ENCODE data around the gene HPSE2. TPM values are rescaled to one million over a fixed set of nuclear protein-coding genes. Genes with fewer than 3 reads are reported as not detected.
"Not testable (repeated sequence)": the region's sequence is repeated elsewhere in the genome, so short reads cannot be mapped to it uniquely, and the experiment has no call there.

Gene HPSE2
- total RNA-seq, 1 donor from 2014 or later: not detected

DNA sequence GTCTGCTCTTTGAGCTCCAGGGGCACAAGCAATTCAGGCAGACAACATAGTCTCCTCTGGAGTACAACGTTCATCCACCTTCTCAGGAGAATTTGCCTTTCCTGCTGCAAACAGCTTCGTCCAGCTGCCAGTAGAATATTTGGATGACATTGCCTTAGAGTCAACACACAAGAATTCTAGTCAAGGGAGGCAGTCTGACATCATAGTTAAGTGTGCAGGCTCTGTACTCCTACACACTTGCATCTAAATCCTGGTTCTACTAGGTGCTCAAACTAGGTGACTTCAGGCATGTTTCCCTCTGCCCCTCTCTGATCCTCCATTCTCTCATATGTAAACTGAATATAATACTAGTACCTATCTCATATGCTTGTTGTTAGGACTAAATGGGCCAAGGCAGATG is 314.8 kb downstream of the HPSE2 start:
- Mint-ChIP-seq H3K4me3 (ENCODE audit: low read depth) (no peak overlapping the region), H3K36me3 (ENCODE audit: low read depth) (no peaks in the 10 kb centered on the region), H3K4me1 (ENCODE audit: low read depth) (no peaks in the 10 kb centered on the region), H3K9me3 (no peaks in the 10 kb centered on the region), H3K27me3 (ENCODE audit: low read depth) (no peaks in the 10 kb centered on the region), H3K27ac (no peak overlapping the region)
- DNase-seq (ENCODE audit: low spot score): no peak
- intact Hi-C loops (cut with micrococcal nuclease): no loop called here

GRCh38 chr10:98920360-98920759 is 315.3 kb downstream of the HPSE2 start:
- Mint-ChIP-seq H3K9me3 (no peaks in the 10 kb centered on the region), H3K4me3 (ENCODE audit: low read depth) (no peak overlapping the region), H3K36me3 (ENCODE audit: low read depth) (no peaks in the 10 kb centered on the region), H3K4me1 (ENCODE audit: low read depth) (no peaks in the 10 kb centered on the region), H3K27ac (no peak overlapping the region), H3K27me3 (ENCODE audit: low read depth) (no peaks in the 10 kb centered on the region)
- DNase-seq (ENCODE audit: low spot score): no peak
- intact Hi-C loops (cut with micrococcal nuclease): no loop called here

DNA sequence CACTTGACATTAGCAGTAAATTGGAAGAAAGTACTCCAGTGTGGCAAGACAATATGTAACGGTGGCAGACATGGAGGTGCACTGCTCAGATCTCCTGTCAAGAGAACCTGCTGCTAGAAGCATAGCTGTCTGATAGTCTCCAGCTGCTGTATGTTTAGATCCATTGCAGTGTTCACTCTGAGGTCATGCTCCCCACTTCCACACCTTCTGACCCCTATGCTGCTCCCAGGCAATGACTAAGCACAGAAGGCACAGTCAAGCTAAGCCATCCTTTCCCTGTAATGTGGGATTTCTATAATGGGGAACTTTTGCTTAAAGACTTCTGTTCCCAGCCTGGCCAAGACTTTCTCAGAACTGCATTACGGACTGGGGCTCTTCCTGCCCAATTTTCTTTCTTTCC is 315.8 kb downstream of the HPSE2 start:
- Mint-ChIP-seq H3K27ac (no peak overlapping the region), H3K27me3 (ENCODE audit: low read depth) (no peaks in the 10 kb centered on the region), H3K9me3 (no peaks in the 10 kb centered on the region), H3K36me3 (ENCODE audit: low read depth) (no peaks in the 10 kb centered on the region), H3K4me1 (ENCODE audit: low read depth) (no peaks in the 10 kb centered on the region), H3K4me3 (ENCODE audit: low read depth) (no peak overlapping the region)
- no peak for DNase-seq (ENCODE audit: low spot score)
- intact Hi-C loops (cut with micrococcal nuclease): no loop called here

- Mint-ChIP-seq H3K27me3 (ENCODE audit: low read depth) (no peaks in the 10 kb centered on the region), H3K27ac (no peak overlapping the region), H3K9me3 (no peaks in the 10 kb centered on the region), H3K4me1 (ENCODE audit: low read depth) (no peaks in the 10 kb centered on the region), H3K4me3 (ENCODE audit: low read depth) (no peak overlapping the region), H3K36me3 (ENCODE audit: low read depth) (no peaks in the 10 kb centered on the region)
- DNase-seq (ENCODE audit: low spot score): no peak
- intact Hi-C loops (cut with micrococcal nuclease): no loop called here
Observed at GRCh38 chr10:98917828-98918227, 317.8 kb downstream of the HPSE2 start.

DNA sequence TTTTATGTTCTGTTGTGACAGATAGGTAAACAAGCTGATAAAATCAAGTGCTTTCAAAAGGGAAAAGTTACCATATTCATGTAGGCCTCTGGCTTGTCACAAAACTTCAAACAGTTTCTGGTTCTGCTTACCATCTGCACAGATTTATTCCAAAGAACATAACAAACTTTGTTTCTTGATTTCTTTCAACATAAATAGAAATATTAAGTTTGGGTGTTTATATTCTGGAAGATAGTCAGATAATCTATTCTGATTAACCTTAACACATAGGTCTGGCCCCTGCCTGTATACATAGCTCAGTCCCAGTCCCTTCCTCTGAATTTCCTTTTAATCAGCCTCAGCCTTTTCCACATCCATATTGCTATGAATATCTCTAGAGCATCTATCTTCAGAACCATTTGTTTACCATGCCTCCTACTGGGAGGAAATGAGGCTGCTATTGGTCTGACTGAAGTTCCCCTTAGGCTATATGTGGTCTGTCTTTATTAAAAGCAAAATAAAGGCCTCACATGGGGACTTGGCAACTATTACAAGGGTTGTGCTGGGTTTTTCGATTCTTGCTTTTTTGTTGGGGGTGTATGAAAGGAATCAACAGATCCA is 319.0 kb downstream of the HPSE2 start:
- no peak for DNase-seq (ENCODE audit: low spot score)
- Mint-ChIP-seq H3K9me3 (no peaks in the 10 kb centered on the region), H3K4me3 (ENCODE audit: low read depth) (no peak overlapping the region), H3K4me1 (ENCODE audit: low read depth) (no peaks in the 10 kb centered on the region), H3K27ac (no peak overlapping the region), H3K27me3 (ENCODE audit: low read depth) (no peaks in the 10 kb centered on the region), H3K36me3 (ENCODE audit: low read depth) (no peaks in the 10 kb centered on the region)
- intact Hi-C loops (cut with micrococcal nuclease): no loop called here

DNA sequence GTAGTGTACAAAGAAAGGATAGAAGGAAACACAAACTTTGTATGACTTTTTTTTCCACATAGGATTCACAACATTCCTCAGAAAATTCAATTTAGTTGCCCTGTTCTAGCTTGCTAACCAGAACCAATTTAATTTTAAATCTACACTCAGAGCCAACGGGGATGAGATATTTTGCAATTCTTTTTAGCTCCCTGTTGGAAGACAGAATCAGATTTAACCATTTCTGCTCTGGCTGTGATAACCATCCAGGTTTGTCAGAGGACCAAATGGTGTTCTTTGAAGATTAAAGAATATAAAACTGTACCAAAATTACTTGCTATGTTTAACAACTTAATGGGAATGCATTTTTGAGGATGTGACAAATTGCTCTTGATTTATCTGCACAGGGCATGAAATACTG is 319.7 kb downstream of the HPSE2 start:
- Mint-ChIP-seq H3K27ac (no peak overlapping the region), H3K9me3 (no peaks in the 10 kb centered on the region), H3K36me3 (ENCODE audit: low read depth) (no peaks in the 10 kb centered on the region), H3K4me3 (ENCODE audit: low read depth) (no peak overlapping the region), H3K27me3 (ENCODE audit: low read depth) (no peaks in the 10 kb centered on the region), H3K4me1 (ENCODE audit: low read depth) (no peaks in the 10 kb centered on the region)
- no peak for DNase-seq (ENCODE audit: low spot score)
- intact Hi-C loops (cut with micrococcal nuclease): no loop called here

- H3K27me3 Mint-ChIP-seq (ENCODE audit: low read depth): no peaks in the 10 kb centered on the region
- intact Hi-C loops (cut with micrococcal nuclease): no loop called here
- H3K4me1 Mint-ChIP-seq (ENCODE audit: low read depth): no peaks in the 10 kb centered on the region
- no peak for DNase-seq (ENCODE audit: low spot score)
- H3K36me3 Mint-ChIP-seq (ENCODE audit: low read depth): no peaks in the 10 kb centered on the region
- H3K4me3 Mint-ChIP-seq (ENCODE audit: low read depth): no peak overlapping the region
- H3K9me3 Mint-ChIP-seq: no peaks in the 10 kb centered on the region
- H3K27ac Mint-ChIP-seq: no peak overlapping the region
Observed at GRCh38 chr10:98910546-98910945, 325.1 kb downstream of the HPSE2 start.

GRCh38 chr10:98910048-98910447 is 325.6 kb downstream of the HPSE2 start:
- no peaks in the 10 kb centered on the region for H3K36me3 Mint-ChIP-seq (ENCODE audit: low read depth)
- H3K27ac Mint-ChIP-seq: no peak overlapping the region
- no peak for DNase-seq (ENCODE audit: low spot score)
- intact Hi-C loops (cut with micrococcal nuclease): no loop called here
- H3K4me3 Mint-ChIP-seq (ENCODE audit: low read depth): no peak overlapping the region
- H3K4me1 Mint-ChIP-seq (ENCODE audit: low read depth): no peaks in the 10 kb centered on the region
- H3K27me3 Mint-ChIP-seq (ENCODE audit: low read depth): no peaks in the 10 kb centered on the region
- no peaks in the 10 kb centered on the region for H3K9me3 Mint-ChIP-seq

DNA sequence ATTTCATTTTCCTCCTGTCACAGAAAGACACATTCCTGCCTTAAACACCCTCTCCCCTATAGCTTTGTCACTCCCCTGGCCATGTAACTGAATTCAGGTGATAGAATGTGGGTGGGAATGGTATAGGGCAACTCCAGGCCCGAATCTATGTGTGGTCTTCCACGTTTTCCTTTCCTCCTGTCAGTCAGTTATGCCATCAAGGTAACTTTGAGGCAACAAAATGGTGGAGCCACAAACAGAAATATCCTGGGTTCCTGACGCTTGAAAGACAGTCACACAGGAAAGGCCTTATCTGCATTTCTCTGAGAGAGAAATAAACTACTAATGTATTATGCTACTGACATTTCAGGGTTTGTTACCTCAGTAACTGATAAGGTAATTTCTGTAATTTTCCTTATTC is 326.8 kb downstream of the HPSE2 start:
- no peaks in the 10 kb centered on the region for H3K36me3 Mint-ChIP-seq (ENCODE audit: low read depth)
- no peaks in the 10 kb centered on the region for H3K27me3 Mint-ChIP-seq (ENCODE audit: low read depth)
- H3K4me1 Mint-ChIP-seq (ENCODE audit: low read depth): no peaks in the 10 kb centered on the region
- H3K27ac Mint-ChIP-seq: no peak overlapping the region
- DNase-seq (ENCODE audit: low spot score): no peak
- H3K9me3 Mint-ChIP-seq: no peaks in the 10 kb centered on the region
- H3K4me3 Mint-ChIP-seq (ENCODE audit: low read depth): no peak overlapping the region
- intact Hi-C loops (cut with micrococcal nuclease): no loop called here

DNA sequence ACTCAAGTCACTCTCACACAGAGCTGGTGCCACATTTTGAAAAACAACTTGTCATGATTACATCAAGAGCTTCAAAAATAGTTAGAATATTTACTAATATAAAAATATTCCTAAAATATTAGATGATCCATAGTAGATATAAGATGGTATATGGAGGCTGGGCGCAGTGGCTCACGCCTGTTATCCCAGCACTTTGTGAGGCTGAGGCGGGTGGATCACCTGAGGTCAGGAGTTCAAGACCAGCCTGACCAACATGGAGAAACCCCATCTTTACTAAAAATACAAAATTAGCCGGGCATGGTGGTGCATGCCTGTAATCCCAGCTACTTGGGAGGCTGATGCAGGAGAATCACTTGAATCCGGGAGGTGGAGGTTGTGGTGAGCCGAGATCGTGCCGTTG is 327.4 kb downstream of the HPSE2 start:
- H3K36me3 Mint-ChIP-seq (ENCODE audit: low read depth); H3K27me3 Mint-ChIP-seq (ENCODE audit: low read depth): not testable (repeated sequence)

DNA sequence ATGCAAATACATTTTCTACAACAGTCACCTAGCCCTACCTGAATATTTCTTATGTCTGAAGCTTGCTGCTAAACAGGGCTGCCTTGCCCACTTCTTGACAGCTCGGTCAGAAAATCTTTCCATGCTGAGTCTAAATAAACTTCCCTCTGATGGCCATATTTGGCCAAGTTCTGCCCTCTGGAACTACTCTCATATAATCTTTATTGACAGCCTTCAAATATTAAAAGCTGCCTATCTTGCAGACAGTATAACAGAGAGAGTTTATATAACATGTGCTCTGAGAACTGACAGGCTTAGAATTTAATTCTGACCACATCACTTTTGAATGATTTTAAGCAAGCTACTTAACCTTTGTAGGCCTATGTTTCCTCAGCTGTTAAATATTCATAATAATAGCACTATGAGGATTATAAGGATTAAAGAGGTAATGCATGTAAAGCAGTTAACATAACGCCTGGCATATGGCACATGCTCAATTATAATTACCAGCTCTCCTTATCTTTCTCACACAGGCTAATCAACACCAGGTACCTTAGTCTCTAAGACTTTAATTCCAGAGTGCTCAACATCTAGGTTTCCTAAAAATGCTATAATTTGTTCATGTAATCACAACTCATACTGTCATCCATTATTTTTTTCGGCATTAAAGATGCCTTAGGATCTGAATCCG is 334.1 kb downstream of the HPSE2 start:
- intact Hi-C loops (cut with micrococcal nuclease): no loop called here
- Mint-ChIP-seq H3K27ac (no peak overlapping the region), H3K27me3 (ENCODE audit: low read depth) (no peaks in the 10 kb centered on the region), H3K36me3 (ENCODE audit: low read depth) (no peaks in the 10 kb centered on the region), H3K4me1 (ENCODE audit: low read depth) (no peaks in the 10 kb centered on the region), H3K9me3 (no peaks in the 10 kb centered on the region), H3K4me3 (ENCODE audit: low read depth) (no peak overlapping the region)
- DNase-seq (ENCODE audit: low spot score): no peak

More for the DNA sequence above, 327.4 kb downstream of the HPSE2 start:
- H3K9me3 Mint-ChIP-seq; H3K27ac Mint-ChIP-seq; DNase-seq (ENCODE audit: low spot score); H3K4me3 Mint-ChIP-seq (ENCODE audit: low read depth); H3K4me1 Mint-ChIP-seq (ENCODE audit: low read depth); intact Hi-C loops (cut with micrococcal nuclease): not testable (repeated sequence)

DNA sequence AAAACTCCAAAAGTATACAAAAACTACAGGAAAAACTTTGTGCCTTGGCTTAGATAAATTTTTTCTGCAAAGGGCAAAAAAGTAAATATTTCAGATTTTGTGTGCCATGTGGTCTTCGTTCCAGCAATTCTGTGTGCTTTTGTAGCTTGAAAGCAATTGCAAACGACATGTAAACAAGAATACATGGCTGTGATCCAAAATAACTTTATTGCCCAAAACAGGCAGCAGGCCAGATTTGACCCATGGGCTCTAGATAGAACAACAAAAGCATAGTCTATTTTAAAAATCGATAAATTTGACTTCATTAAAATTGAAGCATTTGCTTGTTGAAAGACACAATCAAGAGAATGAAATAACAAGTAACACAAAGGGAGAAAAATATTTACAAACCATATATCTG is 336.6 kb downstream of the HPSE2 start:
- H3K27ac Mint-ChIP-seq: no peak overlapping the region
- no peaks in the 10 kb centered on the region for H3K27me3 Mint-ChIP-seq (ENCODE audit: low read depth)
- peaks cover 6% of the 10 kb centered on the region for H3K9me3 Mint-ChIP-seq
- H3K4me3 Mint-ChIP-seq (ENCODE audit: low read depth): no peak overlapping the region
- no peak for DNase-seq (ENCODE audit: low spot score)
- H3K36me3 Mint-ChIP-seq (ENCODE audit: low read depth): no peaks in the 10 kb centered on the region
- intact Hi-C loops (cut with micrococcal nuclease): no loop called here
- no peaks in the 10 kb centered on the region for H3K4me1 Mint-ChIP-seq (ENCODE audit: low read depth)

GRCh38 chr10:98892523-98892922 is 343.1 kb downstream of the HPSE2 start:
- H3K4me1 Mint-ChIP-seq (ENCODE audit: low read depth): no peaks in the 10 kb centered on the region
- H3K27me3 Mint-ChIP-seq (ENCODE audit: low read depth): no peaks in the 10 kb centered on the region
- no peak for DNase-seq (ENCODE audit: low spot score)
- peaks cover 6% of the 10 kb centered on the region for H3K9me3 Mint-ChIP-seq
- H3K27ac Mint-ChIP-seq: no peak overlapping the region
- H3K4me3 Mint-ChIP-seq (ENCODE audit: low read depth): no peak overlapping the region
- no peaks in the 10 kb centered on the region for H3K36me3 Mint-ChIP-seq (ENCODE audit: low read depth)
- intact Hi-C loops (cut with micrococcal nuclease): no loop called here

- intact Hi-C loops (cut with micrococcal nuclease): no loop called here
- no peaks in the 10 kb centered on the region for H3K9me3 Mint-ChIP-seq
- no peaks in the 10 kb centered on the region for H3K4me1 Mint-ChIP-seq (ENCODE audit: low read depth)
- H3K27ac Mint-ChIP-seq: no peak overlapping the region
- no peak overlapping the region for H3K4me3 Mint-ChIP-seq (ENCODE audit: low read depth)
- no peaks in the 10 kb centered on the region for H3K36me3 Mint-ChIP-seq (ENCODE audit: low read depth)
- H3K27me3 Mint-ChIP-seq (ENCODE audit: low read depth): no peaks in the 10 kb centered on the region
- DNase-seq (ENCODE audit: low spot score): no peak
Observed at GRCh38 chr10:98886686-98887085, 349.0 kb downstream of the HPSE2 start.

All from activated T-helper 2 cell treated with anti-CD3 and anti-CD28 coated beads, Interferon-gamma antibody, Interleukin-2, Interleukin-4, amounts not matched to agents 10 μg/mL and 5 μg/mL and 100 μg/mL, durations not matched to agents 14 hours and 24 hours and 36 hours (primary cell).